Hepatocyte (in vitro differentiated cells): ENCODE measurements around the gene DNAJA3.

Experiments used
- CTCF ChIP-seq: fragments of 200-600 bp; sonication (generic); IDR thresholded peaks from 2 replicates; pipeline ENCODE4 v1.5.1; 2016; ENCODE audit warnings: antibody characterized with exemption, mild to moderate bottlenecking; ENCODE audit not compliant: poor library complexity
- EZH2phosphoT487 ChIP-seq: fragments of 200-600 bp; sonication (generic); IDR thresholded peaks from one replicate; pipeline ENCODE4 v1.6.1; 2018; ENCODE audit warnings: antibody characterized with exemption, mild to moderate bottlenecking, low read depth, moderate library complexity; ENCODE audit not compliant: unreplicated experiment, severe bottlenecking

GRCh38 chr16:4491898-4492297 lies 66.2 kb downstream of the DNAJA3 start:
- no peak for TF ChIP-seq CTCF
- no peak for TF ChIP-seq EZH2phosphoT487
